CD4-positive, alpha-beta memory T cell (primary cell): Measurements from ENCODE around the gene CDK2AP2. TPM values are rescaled to one million over a fixed set of nuclear protein-coding genes. Genes with fewer than 3 reads are reported as not detected.

ENCODE experiments used
- CTCF ChIA-PET: fragments of 350-600 bp; sonication (Branson Sonifier 250); formaldehyde crosslinking; loops from one replicate; lab custom pipeline; 2021; ENCODE audit warnings: inconsistent platforms; ENCODE audit not compliant: partially characterized antibody; lab: Charles Lee
- POLR2A ChIA-PET: fragments of 350-600 bp; sonication (Branson Sonifier 250); formaldehyde crosslinking; loops from one replicate; lab custom pipeline; 2021; ENCODE audit not compliant: partially characterized antibody; lab: Charles Lee
- DNase-seq, 5 donors: peaks; one replicate each; pipeline versions ENCODE4 v3.0.0 to v3.0.0-alpha.2; 2020 to 2022; ENCODE audit warnings: mixed read lengths in 1 of 5
- H3K27ac ChIP-seq: one replicate; pipeline ENCODE4 v1.7.0; 2013; ENCODE audit warnings: low read depth, low read length
- H3K27me3 ChIP-seq: 2 replicates; pipeline ENCODE4 v1.7.0; 2013; ENCODE audit warnings: mild to moderate bottlenecking, low read length, moderate library complexity; ENCODE audit not compliant: insufficient read depth
- H3K36me3 ChIP-seq: 2 replicates; pipeline ENCODE4 v1.7.0; 2013; ENCODE audit warnings: mild to moderate bottlenecking, low read length, moderate library complexity; ENCODE audit not compliant: insufficient read depth
- H3K4me1 ChIP-seq: 2 replicates; pipeline ENCODE4 v1.7.0; 2013; ENCODE audit warnings: mild to moderate bottlenecking, low read length, moderate library complexity; ENCODE audit not compliant: insufficient read depth
- H3K4me3 ChIP-seq, 2 donors: one replicate each; pipeline ENCODE4 v1.7.0; 2013; ENCODE audit warnings: low read length in 2 of 2, mild to moderate bottlenecking in 1 of 2
- H3K9me3 ChIP-seq, 2 donors: one replicate each; pipeline ENCODE4 v1.7.0; 2013; ENCODE audit warnings: low read length in 2 of 2, control low read depth in 1 of 2; ENCODE audit not compliant: control insufficient read depth in 1 of 2
- H3K27ac Mint-ChIP-seq, 7 donors: one replicate each; pipeline ENCODE4 v1.8.0; 2020 to 2021; ENCODE audit warnings: mixed read lengths in 7 of 7, mild to moderate bottlenecking in 6 of 7, inconsistent platforms in 3 of 7, moderate library complexity in 3 of 7
- H3K27me3 Mint-ChIP-seq, 2 donors: one replicate each; pipeline ENCODE4 v1.8.0; 2020 to 2021; ENCODE audit warnings: mixed read lengths in 2 of 2
- H3K36me3 Mint-ChIP-seq, 2 donors: one replicate each; pipeline ENCODE4 v1.8.0; 2020 to 2021; ENCODE audit warnings: mixed read lengths in 2 of 2, inconsistent platforms in 1 of 2, mild to moderate bottlenecking in 1 of 2
- H3K4me1 Mint-ChIP-seq, 4 donors: one replicate each; pipeline ENCODE4 v1.8.0; 2020 to 2021; ENCODE audit warnings: mixed read lengths in 4 of 4, mild to moderate bottlenecking in 1 of 4
- H3K4me3 Mint-ChIP-seq, 8 donors: one replicate each; pipeline ENCODE4 v1.8.0; 2020 to 2021; ENCODE audit warnings: mixed read lengths in 8 of 8, mild to moderate bottlenecking in 7 of 8, moderate library complexity in 6 of 8, inconsistent platforms in 3 of 8
- H3K9me3 Mint-ChIP-seq, 8 donors: one replicate each; pipeline ENCODE4 v1.8.0; 2020 to 2021; ENCODE audit warnings: mixed read lengths in 8 of 8, mild to moderate bottlenecking in 5 of 8, inconsistent platforms in 3 of 8, moderate library complexity in 1 of 8
- intact Hi-C: fragments of 100-400 bp; cut with micrococcal nuclease; formaldehyde crosslinking; loops from one replicate; pipeline ENCODE4 v1.15.1; 2023
- polyA plus RNA-seq, 2 donors: library from polyadenylated mRNA; unstranded; fragments of 300-500 nt; fragmentation: Illumina TruSeq; gene quantifications; one replicate each; pipeline ENCODE4 v1.2.3, GENCODE V29; 2021
- total RNA-seq, 2 experiments: library from RNA; stranded (reverse); gene quantifications; one replicate each; pipeline ENCODE4 v1.2.3, GENCODE V29; 2021

Gene CDK2AP2
- total and polyA plus RNA-seq, 4 experiments from 2014 or later = 83.3 to 152 (median 85.9) TPM

- Histone ChIP-seq H3K27ac (no peak overlapping the region), H3K4me1 (no peaks in the 10 kb centered on the region), H3K9me3 (no peaks in the 10 kb centered on the region), H3K27me3 (no peaks in the 10 kb centered on the region), H3K4me3 (no peak overlapping the region), H3K36me3 (no peaks in the 10 kb centered on the region)
- Mint-ChIP-seq H3K27me3 (peaks cover 2 to 10% of the 10 kb centered on the region in 2 donors), H3K9me3 (peaks cover 0 to 2% (median 0%) of the 10 kb centered on the region in 8 donors), H3K36me3 (no peaks in the 10 kb centered on the region), H3K4me1 (no peaks in the 10 kb centered on the region), H3K27ac (no peak overlapping the region), H3K4me3 (no peak overlapping the region)
- DNase-seq = no peak
- intact Hi-C loops = no loop called here
- POLR2A ChIA-PET = no interaction called here
- CTCF ChIA-PET = no interaction called here
These were observed 16.5 kb upstream of the CDK2AP2 start for GRCh38 chr11:67524480-67524808.

GRCh38 chr11:67523556-67524479 lies 15.9 kb upstream of the CDK2AP2 start:
- H3K9me3 Mint-ChIP-seq = peaks cover 0 to 2% (median 0%) of the 10 kb centered on the region in 8 donors
- H3K4me3 Mint-ChIP-seq = no peak overlapping the region
- no peaks in the 10 kb centered on the region for H3K4me1 Mint-ChIP-seq
- H3K9me3 ChIP-seq = no peaks in the 10 kb centered on the region
- H3K4me1 ChIP-seq = no peaks in the 10 kb centered on the region
- DNase-seq = no peak
- H3K27me3 Mint-ChIP-seq = peaks cover 2 to 7% of the 10 kb centered on the region in 2 donors
- H3K27me3 ChIP-seq = no peaks in the 10 kb centered on the region
- H3K36me3 ChIP-seq = no peaks in the 10 kb centered on the region
- ChIA-PET POLR2A (no interaction called here), CTCF (no interaction called here)
- H3K27ac ChIP-seq = no peak overlapping the region
- no peak overlapping the region for H3K27ac Mint-ChIP-seq
- no peak overlapping the region for H3K4me3 ChIP-seq
- H3K36me3 Mint-ChIP-seq = no peaks in the 10 kb centered on the region
- intact Hi-C loops = no loop called here

DNA sequence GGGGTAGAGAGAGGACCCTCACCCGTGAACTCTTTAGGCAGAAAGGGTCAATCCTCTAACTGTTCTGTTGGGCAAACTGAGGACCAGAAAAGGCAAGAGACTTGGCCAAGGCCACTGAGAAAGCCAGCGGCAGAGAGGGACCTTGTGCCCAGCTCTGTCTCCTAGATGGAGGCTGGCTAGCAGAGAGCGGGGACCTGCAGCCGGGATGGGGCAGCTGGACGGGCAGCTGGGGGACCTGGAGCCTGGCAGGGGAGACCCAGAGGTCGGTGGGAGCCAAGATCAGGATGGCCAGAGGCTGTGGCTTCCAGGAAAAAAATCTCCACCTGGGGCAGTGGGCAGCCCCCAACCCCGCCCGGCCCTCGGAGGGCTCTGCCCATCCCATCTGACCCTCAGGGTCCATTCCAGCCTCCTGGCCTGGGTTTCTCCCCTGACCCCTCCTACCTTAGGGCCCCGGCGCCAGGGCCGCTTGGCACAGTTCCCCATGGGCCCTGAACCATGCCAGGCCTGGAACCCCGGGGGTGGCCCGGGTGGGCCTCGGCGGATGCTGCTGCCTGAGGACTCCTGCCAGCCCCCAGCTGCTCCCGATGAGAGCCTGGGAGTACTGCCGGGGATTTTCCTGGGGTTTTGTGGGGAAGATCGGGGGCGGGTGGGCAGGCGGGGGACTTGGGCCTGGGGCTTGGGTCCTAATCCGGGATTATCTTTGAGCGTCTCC lies 15.0 kb upstream of the CDK2AP2 start, which contains the start of gene CABP2:
Gene CABP2, minus strand, starts transcription at position 603 of the 712 bp plus-strand sequence. Its CDS starts 120 bp downstream, at position 483.
- POLR2A ChIA-PET = no interaction called here
- CTCF ChIA-PET = no interaction called here
- H3K4me1 Mint-ChIP-seq = no peaks in the 10 kb centered on the region
- H3K4me3 Mint-ChIP-seq = no peak within 1 kb of the TSS
- Histone ChIP-seq H3K4me3 (no peak within 1 kb of the TSS), H3K27me3 (no peaks in the 10 kb centered on the region), H3K27ac (no peak within 1 kb of the TSS), H3K36me3 (no peaks in the 10 kb centered on the region), H3K9me3 (no peaks in the 10 kb centered on the region), H3K4me1 (no peaks in the 10 kb centered on the region)
- no peak within 1 kb of the TSS for H3K27ac Mint-ChIP-seq
- intact Hi-C loops = no loop called here
- peaks cover 2 to 7% of the 10 kb centered on the region in 2 donors for H3K27me3 Mint-ChIP-seq
- no peak for DNase-seq
- H3K36me3 Mint-ChIP-seq = no peaks in the 10 kb centered on the region
- H3K9me3 Mint-ChIP-seq = peaks cover 0 to 2% (median 0%) of the 10 kb centered on the region in 8 donors

DNA sequence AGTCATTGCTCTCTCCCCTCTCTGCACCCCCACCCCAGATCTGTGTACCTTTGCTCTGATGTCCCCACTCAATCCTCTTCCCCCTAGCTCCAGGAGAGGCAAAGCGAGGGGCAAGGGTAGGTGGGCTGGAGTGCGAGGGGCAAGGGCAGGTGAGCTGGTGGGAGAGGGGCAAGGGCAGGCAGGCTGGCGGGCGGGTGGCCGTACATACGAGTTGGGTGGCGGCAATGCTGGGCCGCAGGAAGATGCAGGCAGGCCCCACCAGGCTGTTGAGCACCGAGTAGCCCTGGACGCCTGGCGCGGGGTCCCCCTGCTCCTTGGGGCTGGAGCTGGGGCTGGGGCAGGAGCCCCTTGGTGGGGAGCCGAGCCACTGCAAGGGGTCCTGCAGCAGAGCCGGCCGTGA lies 14.4 kb upstream of the CDK2AP2 start:
- no peak for DNase-seq
- ChIA-PET CTCF (no interaction called here), POLR2A (no interaction called here)
- Mint-ChIP-seq H3K9me3 (peaks cover 0 to 2% (median 0%) of the 10 kb centered on the region in 8 donors), H3K4me3 (no peak overlapping the region), H3K27me3 (peaks cover 2 to 5% of the 10 kb centered on the region in 2 donors), H3K4me1 (no peaks in the 10 kb centered on the region), H3K36me3 (no peaks in the 10 kb centered on the region), H3K27ac (peak overlapping the region in 1 of 7 donors; percentile 52)
- no peaks in the 10 kb centered on the region for H3K36me3 ChIP-seq
- H3K4me1 ChIP-seq = no peaks in the 10 kb centered on the region
- no peak overlapping the region for H3K27ac ChIP-seq
- intact Hi-C loops = no loop called here
- H3K4me3 ChIP-seq = no peak overlapping the region
- H3K9me3 ChIP-seq = no peaks in the 10 kb centered on the region
- H3K27me3 ChIP-seq = no peaks in the 10 kb centered on the region

DNA sequence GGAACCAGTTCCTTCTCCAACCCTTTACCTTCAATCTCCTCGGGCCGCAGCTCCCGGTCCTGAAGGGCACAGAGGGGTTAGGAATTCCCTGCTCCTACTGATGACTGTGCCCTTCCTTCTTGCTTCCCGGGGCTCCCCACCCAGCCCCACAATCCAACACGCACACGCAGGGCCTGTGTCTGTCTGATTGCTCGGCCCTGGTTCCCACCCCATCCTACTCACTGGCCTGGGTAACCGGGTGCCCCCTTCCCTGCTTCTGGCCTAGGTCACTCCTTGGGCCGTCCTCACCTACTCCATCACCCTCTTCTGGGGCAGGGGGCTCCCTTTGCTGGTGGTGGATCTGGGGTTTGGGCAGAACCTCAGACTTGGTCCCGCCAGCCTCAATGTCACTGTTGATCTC lies 14.0 kb upstream of the CDK2AP2 start:
- Histone ChIP-seq H3K27ac (no peak overlapping the region), H3K4me1 (no peaks in the 10 kb centered on the region), H3K9me3 (no peaks in the 10 kb centered on the region), H3K36me3 (no peaks in the 10 kb centered on the region), H3K27me3 (no peaks in the 10 kb centered on the region), H3K4me3 (no peak overlapping the region)
- ChIA-PET POLR2A (no interaction called here), CTCF (no interaction called here)
- Mint-ChIP-seq H3K27ac (peak overlapping the region in 1 of 7 donors; percentile 52), H3K4me1 (no peaks in the 10 kb centered on the region), H3K9me3 (no peaks in the 10 kb centered on the region), H3K36me3 (no peaks in the 10 kb centered on the region), H3K4me3 (no peak overlapping the region), H3K27me3 (peaks cover 0 to 2% of the 10 kb centered on the region in 2 donors)
- no peak for DNase-seq
- intact Hi-C loops = no loop called here

- no peaks in the 10 kb centered on the region for H3K9me3 Mint-ChIP-seq
- Histone ChIP-seq H3K36me3 (no peaks in the 10 kb centered on the region), H3K27ac (no peak overlapping the region), H3K4me3 (no peak overlapping the region), H3K4me1 (no peaks in the 10 kb centered on the region), H3K9me3 (no peaks in the 10 kb centered on the region), H3K27me3 (no peaks in the 10 kb centered on the region)
- H3K27ac Mint-ChIP-seq = no peak overlapping the region
- DNase-seq = no peak
- no peaks in the 10 kb centered on the region for H3K4me1 Mint-ChIP-seq
- ChIA-PET POLR2A (no interaction called here), CTCF (no interaction called here)
- H3K27me3 Mint-ChIP-seq = no peaks in the 10 kb centered on the region
- no peak overlapping the region for H3K4me3 Mint-ChIP-seq
- intact Hi-C loops = no loop called here
- H3K36me3 Mint-ChIP-seq = no peaks in the 10 kb centered on the region
These were observed 13.2 kb upstream of the CDK2AP2 start for GRCh38 chr11:67520856-67521824.
